ENCODE measurements around the gene FGFRL1.

The FGFRL1 gene

DNA sequence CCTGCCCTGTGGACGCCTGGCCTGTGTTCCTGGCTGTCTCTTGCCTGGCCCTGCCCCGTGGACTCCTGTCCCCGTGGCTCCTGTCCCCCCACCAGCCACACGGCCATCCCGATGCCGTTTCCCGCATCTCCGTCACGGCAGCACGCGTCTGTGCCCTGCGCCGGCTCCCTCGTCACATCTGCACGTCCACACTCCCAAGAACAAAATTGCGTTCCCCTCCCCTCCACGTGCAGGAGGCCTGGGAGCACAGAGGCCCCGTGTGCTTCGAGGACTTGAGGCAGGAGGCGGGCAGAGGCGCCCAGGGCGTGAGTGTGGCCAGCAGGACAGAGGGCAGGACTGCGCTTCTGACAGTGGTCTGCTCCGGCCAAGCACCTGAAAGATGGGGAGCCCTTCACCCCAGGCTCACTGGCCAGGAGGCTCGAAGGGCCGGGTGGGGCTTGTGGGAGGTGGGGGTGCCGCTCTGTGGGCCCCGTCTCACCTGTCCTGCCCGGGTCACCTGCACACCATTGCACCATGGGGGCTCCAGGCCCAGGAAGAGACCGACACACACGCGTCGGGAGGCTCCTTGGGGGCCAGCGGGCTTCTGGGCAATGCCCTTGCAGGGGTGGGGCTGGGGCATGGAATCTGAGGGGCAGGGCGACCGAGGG, 17.3 kb downstream of the FGFRL1 start:
- no peaks in the 10 kb centered on the region for H3K9me3 ChIP-seq (ENCODE audit: severe bottlenecking)

GRCh38 chr4:1029529-1029928, 18.1 kb downstream of the FGFRL1 start:
- DNase-seq, result no peak
- Histone ChIP-seq H3K27ac (no peak overlapping the region), H3K4me3 (ENCODE audit: low read depth, low read length) (no peak overlapping the region), H3K27me3 (ENCODE audit: insufficient read depth, low read depth, severe bottlenecking) (no peaks in the 10 kb centered on the region), H3K36me3 (peaks cover 17% of the 10 kb centered on the region), H3K9me3 (ENCODE audit: severe bottlenecking) (no peaks in the 10 kb centered on the region)
- no peak for TF ChIP-seq CTCF (IDR thresholded peaks at IDR 0.05; ENCODE audit: low read depth, low read length)

More for the DNA sequence above, 17.3 kb downstream of the FGFRL1 start:
- peaks cover 21% of the 10 kb centered on the region for H3K36me3 ChIP-seq
- DNase-seq, result no peak
- no peak overlapping the region for H3K27ac ChIP-seq
- no peak for TF ChIP-seq CTCF (IDR thresholded peaks at IDR 0.05; ENCODE audit: low read depth, low read length)
- H3K4me3 ChIP-seq (ENCODE audit: low read depth, low read length), result no peak overlapping the region
- no peaks in the 10 kb centered on the region for H3K27me3 ChIP-seq (ENCODE audit: insufficient read depth, low read depth, severe bottlenecking)

- no peak for DNase-seq
- H3K27ac ChIP-seq, result no peak overlapping the region
- peaks cover 12% of the 10 kb centered on the region for H3K36me3 ChIP-seq
- no peaks in the 10 kb centered on the region for H3K27me3 ChIP-seq (ENCODE audit: insufficient read depth, low read depth, severe bottlenecking)
- no peak overlapping the region for H3K4me3 ChIP-seq (ENCODE audit: low read depth, low read length)
- TF ChIP-seq CTCF (IDR thresholded peaks at IDR 0.05; ENCODE audit: low read depth, low read length), result no peak
- no peaks in the 10 kb centered on the region for H3K9me3 ChIP-seq (ENCODE audit: severe bottlenecking)
Measured at GRCh38 chr4:1030031-1030430, 18.6 kb downstream of the FGFRL1 start.

DNA sequence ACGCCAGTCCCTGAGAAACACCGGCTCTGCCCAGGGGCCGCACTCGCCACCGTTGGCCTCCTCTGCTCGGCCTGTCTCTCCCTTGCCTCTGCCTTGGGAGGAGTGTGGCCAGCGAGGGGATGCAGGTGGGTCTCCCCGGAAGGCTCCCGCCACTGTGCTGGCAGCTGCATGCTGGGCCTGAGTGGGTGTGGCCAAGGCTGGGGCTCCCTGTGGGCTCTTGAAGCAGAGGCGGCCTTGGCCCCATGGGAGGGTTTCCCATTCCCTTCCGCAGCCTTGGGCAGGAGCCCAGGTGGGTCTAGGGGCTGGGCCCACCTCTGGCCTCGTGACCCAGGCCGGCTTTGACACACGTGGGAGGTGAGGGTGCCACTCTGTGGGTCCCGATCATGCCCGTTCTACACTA, 19.1 kb downstream of the FGFRL1 start:
- Histone ChIP-seq H3K27me3 (ENCODE audit: insufficient read depth, low read depth, severe bottlenecking) (no peaks in the 10 kb centered on the region), H3K36me3 (peaks cover 7% of the 10 kb centered on the region), H3K9me3 (ENCODE audit: severe bottlenecking) (no peaks in the 10 kb centered on the region), H3K4me3 (ENCODE audit: low read depth, low read length) (no peak overlapping the region), H3K27ac (no peak overlapping the region)
- no peak for TF ChIP-seq CTCF (IDR thresholded peaks at IDR 0.05; ENCODE audit: low read depth, low read length)
- no peak for DNase-seq

GRCh38 chr4:1031346-1031745, 19.9 kb downstream of the FGFRL1 start:
- H3K4me3 ChIP-seq (ENCODE audit: low read depth, low read length), result no peak overlapping the region
- TF ChIP-seq CTCF (IDR thresholded peaks at IDR 0.05; ENCODE audit: low read depth, low read length), result no peak
- DNase-seq, result no peak
- no peaks in the 10 kb centered on the region for H3K27me3 ChIP-seq (ENCODE audit: insufficient read depth, low read depth, severe bottlenecking)
- H3K36me3 ChIP-seq, result no peaks in the 10 kb centered on the region; the same call in 1 of the 2 replicates
- no peaks in the 10 kb centered on the region for H3K9me3 ChIP-seq (ENCODE audit: severe bottlenecking)
- no peak overlapping the region for H3K27ac ChIP-seq
